CD4-positive, alpha-beta T cell treated with Interleukin-17A for 4 hours (primary cell): ENCODE data around the gene RPL12.

Experiments used
- DNase-seq: peaks from one replicate; pipeline ENCODE4 v3.0.0-alpha.2; 2020; ENCODE audit warnings: mixed read lengths

RPL12 gene

GRCh38 chr9:127437497-127438264 is 13.5 kb downstream of the RPL12 start:
- DNase-seq, result peak; percentile 41

- no peak for DNase-seq
Observed at GRCh38 chr9:127430415-127430814, 20.8 kb downstream of the RPL12 start.

- no peak for DNase-seq
Observed at GRCh38 chr9:127428348-127428747, 22.9 kb downstream of the RPL12 start.

GRCh38 chr9:127426756-127427155 is 24.4 kb downstream of the RPL12 start:
- DNase-seq, result no peak

- peak; percentile 50 for DNase-seq
Observed at GRCh38 chr9:127424676-127424999, 26.6 kb downstream of the RPL12 start.

GRCh38 chr9:127423934-127424675 is 27.1 kb downstream of the RPL12 start, which contains the start of gene ZNF79:
TSS of gene ZNF79 (plus strand) at chr9:127424382. CDS start at chr9:127424788, 406 bp downstream.
- DNase-seq, result peak; percentile 92

- DNase-seq, result no peak
Observed at GRCh38 chr9:127423476-127423933, 27.7 kb downstream of the RPL12 start.

GRCh38 chr9:127422787-127423186 is 28.4 kb downstream of the RPL12 start:
- no peak for DNase-seq

GRCh38 chr9:127422133-127422782 is 28.9 kb downstream of the RPL12 start:
- DNase-seq, result no peak

- DNase-seq, result no peak
Observed at GRCh38 chr9:127421057-127421456, 30.1 kb downstream of the RPL12 start.

GRCh38 chr9:127419348-127419747 is 31.9 kb downstream of the RPL12 start:
- DNase-seq, result no peak

GRCh38 chr9:127418037-127418471 is 33.2 kb downstream of the RPL12 start:
- DNase-seq, result peak; percentile 61

- DNase-seq, result no peak
Observed at GRCh38 chr9:127417131-127418036, 33.8 kb downstream of the RPL12 start.

- DNase-seq, result no peak
Observed at GRCh38 chr9:127415657-127416056, 35.5 kb downstream of the RPL12 start.

GRCh38 chr9:127415141-127415540 is 36.1 kb downstream of the RPL12 start:
- DNase-seq, result no peak

- DNase-seq, result no peak
Observed at GRCh38 chr9:127411122-127411521, 40.1 kb downstream of the RPL12 start.

- DNase-seq, result no peak
Observed at GRCh38 chr9:127407492-127407843, 43.7 kb downstream of the RPL12 start.

- no peak for DNase-seq
Observed at GRCh38 chr9:127406799-127407491, 44.3 kb downstream of the RPL12 start.

GRCh38 chr9:127405344-127406125 is 45.7 kb downstream of the RPL12 start:
- no peak for DNase-seq

GRCh38 chr9:127404631-127405030 is 46.6 kb downstream of the RPL12 start:
- DNase-seq, result no peak
